ENCODE data around the gene SRCIN1. TPM values are rescaled to one million over a fixed set of nuclear protein-coding genes. Genes with fewer than 3 reads are reported as not detected.

SRCIN1 gene
- total RNA-seq, 1 experiment from 2014 or later: 1.3 TPM

GRCh38 chr17:38603786-38604478, 1.8 kb downstream of the SRCIN1 start:
- DNase-seq (ENCODE audit: low read depth, low spot score): no peak
- in situ Hi-C loops (cut with HindIII; ENCODE audit: low pct_unique_long_range_greater_than_20kb, low sequenced_read_pairs): no loop called here

GRCh38 chr17:38602956-38603785, 2.6 kb downstream of the SRCIN1 start:
- DNase-seq (ENCODE audit: low read depth, low spot score): no peak
- in situ Hi-C loops (cut with HindIII; ENCODE audit: low pct_unique_long_range_greater_than_20kb, low sequenced_read_pairs): no loop called here

DNA sequence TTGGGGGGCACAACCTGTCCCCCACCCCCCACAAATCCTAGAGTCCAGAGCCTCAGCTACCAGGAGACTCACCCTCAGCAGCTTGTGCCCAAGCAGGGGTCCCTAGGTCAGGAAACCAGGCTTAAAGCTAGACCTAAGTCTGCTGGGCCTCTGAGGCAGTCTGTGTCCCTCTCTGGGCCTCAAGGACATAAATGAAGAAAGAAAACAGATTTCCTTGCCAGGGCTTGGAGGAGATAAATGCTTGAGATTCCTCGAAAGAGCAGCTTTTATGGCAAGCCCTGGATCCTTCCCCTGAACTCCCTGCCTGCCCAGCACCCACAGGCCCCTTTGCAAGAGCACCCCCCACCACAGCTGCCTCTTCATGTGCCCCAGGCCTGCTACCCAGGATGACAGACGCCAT, 3.3 kb downstream of the SRCIN1 start:
- no peak for DNase-seq (ENCODE audit: low read depth, low spot score)
- in situ Hi-C loops (cut with HindIII; ENCODE audit: low pct_unique_long_range_greater_than_20kb, low sequenced_read_pairs): no loop called here

DNA sequence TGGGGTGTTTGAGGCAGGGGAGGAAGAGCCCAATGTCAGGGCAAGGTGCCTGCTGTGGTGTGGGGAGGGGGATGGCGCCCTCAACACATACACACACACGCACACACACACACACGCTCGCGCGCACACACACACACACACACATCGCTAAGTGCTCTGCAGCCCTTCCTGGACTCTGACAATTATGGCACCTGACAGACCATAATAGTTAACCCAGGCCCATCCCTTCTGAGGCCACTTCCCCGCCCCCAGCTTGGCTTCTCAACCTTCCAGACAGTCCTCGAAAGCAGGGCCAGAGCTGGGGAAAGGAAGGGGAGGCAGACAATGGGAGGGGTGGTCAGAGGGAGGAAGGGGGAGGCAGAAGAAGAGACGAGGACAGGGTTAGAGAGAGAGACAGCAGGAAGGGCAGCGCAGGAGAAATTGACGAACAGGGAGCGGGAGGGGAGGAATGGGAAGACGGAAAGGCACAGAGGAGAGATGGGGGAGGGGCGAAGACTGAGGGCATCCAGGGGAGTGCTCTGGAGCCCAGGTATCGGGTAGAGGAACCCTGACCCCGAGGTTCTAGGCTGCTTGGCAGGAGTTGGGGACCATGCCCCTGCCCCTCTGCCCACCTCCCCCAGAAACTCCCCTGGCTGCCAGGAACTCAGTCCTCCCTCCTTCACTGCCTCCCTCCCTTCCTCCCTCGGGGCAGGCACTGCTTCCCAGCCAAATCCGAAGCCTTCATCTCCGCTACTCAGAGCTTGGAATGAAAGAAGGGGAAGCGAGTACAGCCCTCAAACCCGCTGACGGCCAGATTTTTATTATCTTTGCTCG, 4.0 kb downstream of the SRCIN1 start:
- in situ Hi-C loops (cut with HindIII; ENCODE audit: low pct_unique_long_range_greater_than_20kb, low sequenced_read_pairs): no loop called here
- DNase-seq (ENCODE audit: low read depth, low spot score): no peak

GRCh38 chr17:38600906-38601305, 4.8 kb downstream of the SRCIN1 start:
- DNase-seq (ENCODE audit: low read depth, low spot score): no peak
- in situ Hi-C loops (cut with HindIII; ENCODE audit: low pct_unique_long_range_greater_than_20kb, low sequenced_read_pairs): no loop called here

DNA sequence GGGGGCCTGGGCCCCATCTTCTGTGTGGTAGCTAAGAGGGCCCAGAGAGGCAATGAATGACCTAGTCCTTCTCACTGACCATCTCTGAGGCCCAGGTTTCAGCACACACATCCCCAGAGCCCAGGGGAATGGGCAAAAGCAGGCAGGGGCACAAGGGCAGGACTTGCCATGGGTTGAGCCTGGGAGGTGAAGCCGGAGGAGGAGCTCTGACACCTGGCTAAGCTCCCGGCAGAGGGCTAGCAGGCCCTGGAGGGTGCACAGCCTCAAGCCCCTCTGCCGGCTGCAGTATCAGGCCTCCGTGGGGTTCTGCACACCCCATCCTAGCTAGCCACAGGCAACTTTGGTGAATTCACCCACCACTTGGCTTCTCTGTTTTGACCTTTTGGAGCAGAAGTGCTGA, 5.3 kb downstream of the SRCIN1 start:
- in situ Hi-C loops (cut with HindIII; ENCODE audit: low pct_unique_long_range_greater_than_20kb, low sequenced_read_pairs): no loop called here
- no peak for DNase-seq (ENCODE audit: low read depth, low spot score)

GRCh38 chr17:38599398-38599856, 6.3 kb downstream of the SRCIN1 start:
- no peak for DNase-seq (ENCODE audit: low read depth, low spot score)
- in situ Hi-C loops (cut with HindIII; ENCODE audit: low pct_unique_long_range_greater_than_20kb, low sequenced_read_pairs): no loop called here

DNA sequence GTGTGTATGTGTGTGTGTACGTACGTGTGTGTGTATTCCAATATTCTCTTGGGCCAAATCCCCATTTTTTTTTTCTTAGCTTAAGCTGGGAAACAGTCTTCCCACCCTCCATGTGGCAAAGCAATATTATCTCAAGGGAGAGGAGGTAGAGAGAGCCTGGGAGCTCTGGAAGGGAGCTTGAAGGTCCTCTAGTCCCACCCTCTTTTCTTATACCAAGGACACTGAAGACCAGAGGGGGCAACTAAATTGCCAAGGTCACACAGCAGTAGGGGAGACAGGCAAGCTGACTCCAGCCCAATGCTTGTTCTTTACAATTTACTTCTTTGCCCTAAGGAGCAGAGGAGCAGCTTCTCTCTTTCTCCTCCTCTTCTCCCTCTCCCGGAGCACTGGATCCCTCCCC, 6.8 kb downstream of the SRCIN1 start:
- in situ Hi-C loops (cut with HindIII; ENCODE audit: low pct_unique_long_range_greater_than_20kb, low sequenced_read_pairs): no loop called here
- no peak for DNase-seq (ENCODE audit: low read depth, low spot score)

DNA sequence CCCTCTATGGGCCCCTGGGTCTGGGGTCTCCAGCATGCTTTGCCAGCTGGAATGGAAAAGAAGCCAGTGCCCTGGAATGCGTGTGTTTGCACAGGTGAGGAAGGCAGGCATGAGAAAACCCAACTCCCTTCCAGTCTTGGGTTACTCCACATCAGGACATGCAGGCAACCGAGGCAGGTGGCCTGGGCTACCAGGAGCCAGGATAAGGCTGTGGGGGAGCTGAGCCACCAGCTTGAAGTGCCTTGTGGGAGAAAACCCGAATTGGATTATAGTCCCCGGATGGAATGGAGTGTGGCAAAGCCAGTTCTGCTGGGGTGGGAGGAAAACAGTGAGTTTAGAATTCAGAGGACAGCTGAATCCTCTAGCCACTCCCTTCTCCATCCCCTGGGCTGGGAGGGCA, 7.2 kb downstream of the SRCIN1 start:
- in situ Hi-C loops (cut with HindIII; ENCODE audit: low pct_unique_long_range_greater_than_20kb, low sequenced_read_pairs): no loop called here
- peak; percentile 89 for DNase-seq (ENCODE audit: low read depth, low spot score)

DNA sequence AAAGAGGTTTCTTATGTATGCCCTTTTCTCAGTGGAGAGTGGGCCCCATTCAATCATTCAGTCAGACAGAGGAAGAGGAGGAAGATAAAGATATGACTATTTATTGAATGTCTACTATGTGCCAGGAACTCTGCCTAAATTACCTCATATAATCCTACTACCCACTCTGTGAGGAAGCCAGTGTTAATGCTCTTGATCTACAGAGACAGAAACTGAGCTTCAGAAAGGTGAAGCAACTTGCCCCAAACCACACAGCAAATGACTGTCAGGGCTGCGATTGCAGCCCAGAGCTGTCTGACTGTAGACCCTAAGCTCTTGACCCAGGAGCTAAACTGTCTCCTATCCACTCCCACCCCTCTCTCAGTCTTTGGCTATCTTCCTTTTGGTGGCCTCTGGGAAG, 8.4 kb downstream of the SRCIN1 start:
- in situ Hi-C loops (cut with HindIII; ENCODE audit: low pct_unique_long_range_greater_than_20kb, low sequenced_read_pairs): no loop called here
- DNase-seq (ENCODE audit: low read depth, low spot score): no peak

GRCh38 chr17:38596651-38597050, 9.1 kb downstream of the SRCIN1 start:
- in situ Hi-C loops (cut with HindIII; ENCODE audit: low pct_unique_long_range_greater_than_20kb, low sequenced_read_pairs): no loop called here
- DNase-seq (ENCODE audit: low read depth, low spot score): no peak

DNA sequence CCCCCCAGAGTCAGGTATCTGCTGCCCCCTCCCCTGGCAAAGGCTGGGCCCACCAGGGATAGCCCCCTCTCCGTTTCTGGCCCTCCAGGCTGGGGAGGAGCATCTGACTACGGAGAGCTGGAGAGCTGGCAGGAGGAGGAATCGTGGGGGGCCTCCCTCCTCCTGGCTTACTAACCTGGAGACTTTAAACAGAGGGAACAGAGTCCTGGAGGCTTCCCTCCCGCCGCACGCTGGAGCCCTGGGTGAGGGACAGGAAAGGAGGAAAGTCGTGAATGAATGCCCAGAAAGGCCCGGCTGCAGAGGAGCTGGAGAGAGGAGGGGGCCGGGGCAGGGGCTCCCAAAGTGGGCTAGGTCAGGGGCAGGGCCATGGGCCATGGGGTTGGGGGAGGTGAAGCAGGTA, 9.9 kb downstream of the SRCIN1 start:
- DNase-seq (ENCODE audit: low read depth, low spot score): no peak
- in situ Hi-C loops (cut with HindIII; ENCODE audit: low pct_unique_long_range_greater_than_20kb, low sequenced_read_pairs): no loop called here

GRCh38 chr17:38594152-38594551, 11.6 kb downstream of the SRCIN1 start:
- in situ Hi-C loops (cut with HindIII; ENCODE audit: low pct_unique_long_range_greater_than_20kb, low sequenced_read_pairs): no loop called here
- no peak for DNase-seq (ENCODE audit: low read depth, low spot score)

DNA sequence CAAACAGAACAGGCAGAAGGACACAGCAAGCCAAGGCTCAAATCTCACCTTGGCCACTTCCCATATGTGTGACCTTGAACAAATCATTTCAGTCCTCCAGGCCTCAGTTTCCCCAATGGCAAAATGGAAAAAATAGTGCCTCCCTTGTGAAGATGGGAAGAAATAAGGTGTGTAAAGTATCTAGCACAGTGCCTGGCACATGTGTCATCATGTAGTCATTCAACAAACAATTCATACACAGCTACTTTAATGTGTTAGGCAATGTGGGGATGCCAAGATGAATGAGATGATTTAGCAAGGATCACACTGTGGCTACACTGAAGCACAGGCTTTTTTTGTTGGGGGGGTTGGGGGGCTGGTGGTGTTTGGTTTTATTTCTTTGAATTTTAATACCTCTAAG, 13.3 kb downstream of the SRCIN1 start:
- in situ Hi-C loops (cut with HindIII; ENCODE audit: low pct_unique_long_range_greater_than_20kb, low sequenced_read_pairs): no loop called here
- DNase-seq (ENCODE audit: low read depth, low spot score): no peak

DNA sequence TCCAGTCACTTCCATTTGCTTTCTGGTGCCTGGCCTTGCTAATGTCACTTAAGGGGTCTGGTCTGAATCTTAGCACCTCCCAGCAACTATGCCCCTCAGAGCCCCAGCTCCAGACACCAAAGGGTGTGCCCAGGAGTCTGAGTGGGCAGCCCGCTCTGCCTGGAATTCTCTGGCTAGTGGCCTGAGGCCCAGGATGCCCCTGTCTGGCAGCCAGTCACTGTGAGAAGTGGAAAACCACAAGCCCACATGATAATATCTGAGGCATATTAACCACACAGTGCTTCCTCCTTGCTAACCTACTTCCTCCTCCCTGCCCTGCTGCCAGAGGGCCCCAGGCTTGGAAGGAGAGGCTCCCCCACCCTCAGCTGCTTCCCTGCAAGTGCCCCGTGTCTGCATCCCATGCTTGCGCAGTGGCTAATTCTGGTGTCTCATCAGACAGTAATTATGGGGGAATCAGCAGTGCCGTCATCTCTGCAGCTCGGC, 14.0 kb downstream of the SRCIN1 start:
- in situ Hi-C loops (cut with HindIII; ENCODE audit: low pct_unique_long_range_greater_than_20kb, low sequenced_read_pairs): no loop called here
- peak; percentile 53 for DNase-seq (ENCODE audit: low read depth, low spot score)

DNA sequence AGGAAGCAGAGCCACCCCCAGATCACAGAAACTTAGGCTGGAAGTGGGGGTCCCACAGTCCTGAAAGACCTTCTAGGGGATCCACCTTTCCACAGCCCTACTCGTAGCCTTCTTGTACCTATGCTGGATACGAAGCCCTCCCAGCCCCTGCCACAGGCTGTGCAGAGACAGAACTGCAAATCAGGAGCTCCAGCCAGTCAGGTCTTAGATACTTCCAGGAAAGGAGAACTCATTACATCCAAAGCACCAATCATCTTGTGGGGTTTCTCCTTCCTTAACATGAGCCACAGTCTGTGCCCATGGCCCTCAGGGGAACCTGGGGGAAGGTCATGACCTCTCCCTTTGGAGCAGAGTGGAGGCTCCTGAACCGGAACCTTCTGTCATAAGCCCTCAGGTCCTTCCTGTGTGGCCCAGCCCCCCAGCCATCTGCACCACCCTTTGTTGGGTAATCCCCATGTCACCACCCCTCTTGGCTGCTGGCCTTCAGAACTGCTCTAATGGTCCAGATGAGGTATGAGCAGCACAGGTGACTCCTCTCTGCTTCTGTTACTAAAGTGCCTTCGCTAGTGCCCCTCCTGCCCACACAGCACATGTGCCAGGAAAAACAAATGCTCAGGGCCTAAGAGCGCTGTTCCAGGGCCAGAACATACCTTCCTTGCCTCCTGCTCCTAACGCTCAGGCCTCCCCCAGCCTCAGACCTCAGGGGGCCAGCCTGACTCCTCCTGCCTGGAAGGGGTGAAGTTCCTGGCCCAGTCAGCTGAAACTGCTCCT, 14.6 kb downstream of the SRCIN1 start:
- in situ Hi-C loops (cut with HindIII; ENCODE audit: low pct_unique_long_range_greater_than_20kb, low sequenced_read_pairs): no loop called here
- no peak for DNase-seq (ENCODE audit: low read depth, low spot score)

GRCh38 chr17:38589462-38590114, 16.2 kb downstream of the SRCIN1 start:
- in situ Hi-C loops (cut with HindIII; ENCODE audit: low pct_unique_long_range_greater_than_20kb, low sequenced_read_pairs): no loop called here
- no peak for DNase-seq (ENCODE audit: low read depth, low spot score)
